H1 (cell line): ENCODE data around the gene RNASEH2A. TPM values are rescaled to one million over a fixed set of nuclear protein-coding genes. Genes with fewer than 3 reads are reported as not detected.

Source experiments
- BCL11A ChIP-seq, 2 experiments: IDR thresholded peaks; one replicate each; pipeline ENCODE4 v1.6.1; 2011; ENCODE audit warnings: low read depth in 2 of 2, low read length in 2 of 2, mild to moderate bottlenecking in 2 of 2
- EGR1 ChIP-seq: IDR thresholded peaks from 2 replicates; pipeline ENCODE4 v1.6.1; 2011; ENCODE audit warnings: low read depth, low read length, borderline replicate concordance
- FOSL1 ChIP-seq: IDR thresholded peaks from 2 replicates; pipeline ENCODE4 v1.6.1; 2011; ENCODE audit warnings: mild to moderate bottlenecking, low read depth, low read length, moderate library complexity; ENCODE audit not compliant: insufficient read depth
- HDAC2 ChIP-seq, 2 experiments: fragments of 300-600 bp in 1 of 2; sonication (generic) in 1 of 2; IDR thresholded peaks; 2 replicates each; pipeline ENCODE4 v1.6.1; 2011 to 2012; ENCODE audit warnings: low read depth in 2 of 2, low read length in 2 of 2, mild to moderate bottlenecking in 2 of 2, moderate library complexity in 2 of 2, borderline replicate concordance in 1 of 2, inconsistent platforms in 1 of 2
- JUND ChIP-seq: IDR thresholded peaks from 2 replicates; pipeline ENCODE4 v1.6.1; 2011; ENCODE audit warnings: mild to moderate bottlenecking, improper control_type of control experiment, low read length
- KDM1A ChIP-seq: fragments of 200-600, 300-600 bp; sonication (generic); IDR thresholded peaks from 2 replicates; pipeline ENCODE4 v1.7.1; 2016; ENCODE audit warnings: mild to moderate bottlenecking, low read length, borderline replicate concordance
- POU5F1 ChIP-seq: IDR thresholded peaks from 2 replicates; pipeline ENCODE4 v1.6.1; 2011; ENCODE audit warnings: low read depth, mild to moderate bottlenecking, low read length, moderate library complexity
- SIX5 ChIP-seq: IDR thresholded peaks from 2 replicates; pipeline ENCODE4 v1.6.1; 2011; ENCODE audit warnings: mild to moderate bottlenecking, low read depth, low read length
- TBP ChIP-seq: IDR thresholded peaks from 2 replicates; pipeline ENCODE4 v1.6.1; 2011; ENCODE audit warnings: low read depth, low read length, improper control_type of control experiment
- polyA plus RNA-seq, 7 experiments: library from polyadenylated mRNA; depleted of rRNA in 3 of 7; stranded (reverse) in 5 of 7; unstranded in 2 of 7; fragments of >200 nt in 5 of 7; fragments of 200-250 nt in 2 of 7; gene quantifications; 1 replicate in 5 of 7; 2 replicates in 1 of 7; 4 replicates in 1 of 7; pipeline versions ENCODE4 v1.2.1 to v1.2.3, GENCODE V29; 2011 to 2013; ENCODE audit warnings: missing spikeins in 2 of 7, mixed read lengths in 2 of 7
- total RNA-seq: library from RNA; stranded (reverse); fragmentation: NEBNext Ultra II Directional; extraction: Animal tissue kit (Norgen Biotek cat#: 25700); gene quantifications from 2 replicates; pipeline ENCODE4 v1.2.1, GENCODE V29; 2021
- TF ChIP-seq, protein P1 (sequence below): fragments of 300-600 bp; sonication (generic); IDR thresholded peaks from 2 replicates; pipeline ENCODE4 v1.7.1; 2012; ENCODE audit warnings: low read length, moderate library complexity, mild to moderate bottlenecking, inconsistent platforms; ENCODE audit not compliant: insufficient replicate concordance

Gene RNASEH2A
- total and polyA plus RNA-seq, 2 of the 8 experiments (the other 6 are each of a cell fraction or from before 2014, with no cell fraction given): 67.5 to 120 TPM

DNA sequence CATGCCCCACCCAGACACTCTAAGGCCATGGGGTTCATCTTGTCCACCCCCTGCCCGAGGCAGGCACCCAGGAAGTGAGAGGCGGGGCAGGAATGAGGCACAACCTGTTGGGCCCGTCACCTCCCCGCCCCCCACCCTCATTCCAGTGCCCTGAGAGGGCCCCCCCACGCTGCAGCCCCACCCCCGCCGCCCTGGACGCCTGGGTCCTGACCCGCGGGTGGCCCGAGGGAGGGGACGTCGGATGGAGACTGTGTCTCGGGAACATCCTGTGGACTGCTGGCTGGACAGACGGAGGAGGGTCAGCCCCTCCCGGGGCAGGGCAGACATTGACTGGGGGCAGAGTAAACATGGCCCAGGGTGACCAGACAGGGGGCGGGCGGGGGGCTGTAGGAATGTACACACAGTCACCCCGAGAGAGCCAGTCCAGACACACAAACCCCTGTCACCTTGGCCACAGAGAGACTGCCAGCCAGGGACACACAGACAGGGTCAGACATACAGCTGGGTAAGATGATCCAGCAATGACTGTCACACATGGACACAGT, 22.5 kb upstream of the RNASEH2A start (continued):
- TF ChIP-seq HDAC2 (IDR thresholded peaks at IDR 0.05; ENCODE audit: borderline replicate concordance in 1 of 2, low read depth in 2 of 2, low read length in 2 of 2): no peak
- TF ChIP-seq, protein P1, sequence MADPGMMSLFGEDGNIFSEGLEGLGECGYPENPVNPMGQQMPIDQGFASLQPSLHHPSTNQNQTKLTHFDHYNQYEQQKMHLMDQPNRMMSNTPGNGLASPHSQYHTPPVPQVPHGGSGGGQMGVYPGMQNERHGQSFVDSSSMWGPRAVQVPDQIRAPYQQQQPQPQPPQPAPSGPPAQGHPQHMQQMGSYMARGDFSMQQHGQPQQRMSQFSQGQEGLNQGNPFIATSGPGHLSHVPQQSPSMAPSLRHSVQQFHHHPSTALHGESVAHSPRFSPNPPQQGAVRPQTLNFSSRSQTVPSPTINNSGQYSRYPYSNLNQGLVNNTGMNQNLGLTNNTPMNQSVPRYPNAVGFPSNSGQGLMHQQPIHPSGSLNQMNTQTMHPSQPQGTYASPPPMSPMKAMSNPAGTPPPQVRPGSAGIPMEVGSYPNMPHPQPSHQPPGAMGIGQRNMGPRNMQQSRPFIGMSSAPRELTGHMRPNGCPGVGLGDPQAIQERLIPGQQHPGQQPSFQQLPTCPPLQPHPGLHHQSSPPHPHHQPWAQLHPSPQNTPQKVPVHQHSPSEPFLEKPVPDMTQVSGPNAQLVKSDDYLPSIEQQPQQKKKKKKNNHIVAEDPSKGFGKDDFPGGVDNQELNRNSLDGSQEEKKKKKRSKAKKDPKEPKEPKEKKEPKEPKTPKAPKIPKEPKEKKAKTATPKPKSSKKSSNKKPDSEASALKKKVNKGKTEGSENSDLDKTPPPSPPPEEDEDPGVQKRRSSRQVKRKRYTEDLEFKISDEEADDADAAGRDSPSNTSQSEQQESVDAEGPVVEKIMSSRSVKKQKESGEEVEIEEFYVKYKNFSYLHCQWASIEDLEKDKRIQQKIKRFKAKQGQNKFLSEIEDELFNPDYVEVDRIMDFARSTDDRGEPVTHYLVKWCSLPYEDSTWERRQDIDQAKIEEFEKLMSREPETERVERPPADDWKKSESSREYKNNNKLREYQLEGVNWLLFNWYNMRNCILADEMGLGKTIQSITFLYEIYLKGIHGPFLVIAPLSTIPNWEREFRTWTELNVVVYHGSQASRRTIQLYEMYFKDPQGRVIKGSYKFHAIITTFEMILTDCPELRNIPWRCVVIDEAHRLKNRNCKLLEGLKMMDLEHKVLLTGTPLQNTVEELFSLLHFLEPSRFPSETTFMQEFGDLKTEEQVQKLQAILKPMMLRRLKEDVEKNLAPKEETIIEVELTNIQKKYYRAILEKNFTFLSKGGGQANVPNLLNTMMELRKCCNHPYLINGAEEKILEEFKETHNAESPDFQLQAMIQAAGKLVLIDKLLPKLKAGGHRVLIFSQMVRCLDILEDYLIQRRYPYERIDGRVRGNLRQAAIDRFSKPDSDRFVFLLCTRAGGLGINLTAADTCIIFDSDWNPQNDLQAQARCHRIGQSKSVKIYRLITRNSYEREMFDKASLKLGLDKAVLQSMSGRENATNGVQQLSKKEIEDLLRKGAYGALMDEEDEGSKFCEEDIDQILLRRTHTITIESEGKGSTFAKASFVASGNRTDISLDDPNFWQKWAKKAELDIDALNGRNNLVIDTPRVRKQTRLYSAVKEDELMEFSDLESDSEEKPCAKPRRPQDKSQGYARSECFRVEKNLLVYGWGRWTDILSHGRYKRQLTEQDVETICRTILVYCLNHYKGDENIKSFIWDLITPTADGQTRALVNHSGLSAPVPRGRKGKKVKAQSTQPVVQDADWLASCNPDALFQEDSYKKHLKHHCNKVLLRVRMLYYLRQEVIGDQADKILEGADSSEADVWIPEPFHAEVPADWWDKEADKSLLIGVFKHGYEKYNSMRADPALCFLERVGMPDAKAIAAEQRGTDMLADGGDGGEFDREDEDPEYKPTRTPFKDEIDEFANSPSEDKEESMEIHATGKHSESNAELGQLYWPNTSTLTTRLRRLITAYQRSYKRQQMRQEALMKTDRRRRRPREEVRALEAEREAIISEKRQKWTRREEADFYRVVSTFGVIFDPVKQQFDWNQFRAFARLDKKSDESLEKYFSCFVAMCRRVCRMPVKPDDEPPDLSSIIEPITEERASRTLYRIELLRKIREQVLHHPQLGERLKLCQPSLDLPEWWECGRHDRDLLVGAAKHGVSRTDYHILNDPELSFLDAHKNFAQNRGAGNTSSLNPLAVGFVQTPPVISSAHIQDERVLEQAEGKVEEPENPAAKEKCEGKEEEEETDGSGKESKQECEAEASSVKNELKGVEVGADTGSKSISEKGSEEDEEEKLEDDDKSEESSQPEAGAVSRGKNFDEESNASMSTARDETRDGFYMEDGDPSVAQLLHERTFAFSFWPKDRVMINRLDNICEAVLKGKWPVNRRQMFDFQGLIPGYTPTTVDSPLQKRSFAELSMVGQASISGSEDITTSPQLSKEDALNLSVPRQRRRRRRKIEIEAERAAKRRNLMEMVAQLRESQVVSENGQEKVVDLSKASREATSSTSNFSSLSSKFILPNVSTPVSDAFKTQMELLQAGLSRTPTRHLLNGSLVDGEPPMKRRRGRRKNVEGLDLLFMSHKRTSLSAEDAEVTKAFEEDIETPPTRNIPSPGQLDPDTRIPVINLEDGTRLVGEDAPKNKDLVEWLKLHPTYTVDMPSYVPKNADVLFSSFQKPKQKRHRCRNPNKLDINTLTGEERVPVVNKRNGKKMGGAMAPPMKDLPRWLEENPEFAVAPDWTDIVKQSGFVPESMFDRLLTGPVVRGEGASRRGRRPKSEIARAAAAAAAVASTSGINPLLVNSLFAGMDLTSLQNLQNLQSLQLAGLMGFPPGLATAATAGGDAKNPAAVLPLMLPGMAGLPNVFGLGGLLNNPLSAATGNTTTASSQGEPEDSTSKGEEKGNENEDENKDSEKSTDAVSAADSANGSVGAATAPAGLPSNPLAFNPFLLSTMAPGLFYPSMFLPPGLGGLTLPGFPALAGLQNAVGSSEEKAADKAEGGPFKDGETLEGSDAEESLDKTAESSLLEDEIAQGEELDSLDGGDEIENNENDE: no peak
- TF ChIP-seq EGR1: no peak
- TF ChIP-seq BCL11A (IDR thresholded peaks at IDR 0.05; ENCODE audit: low read depth in 2 of 2, low read length in 2 of 2): no peak
- no peak for TF ChIP-seq KDM1A
- TF ChIP-seq FOSL1: no peak
- no peak for TF ChIP-seq POU5F1
- no peak for TF ChIP-seq SIX5
- no peak for TF ChIP-seq TBP
- TF ChIP-seq JUND: no peak
